Hepatocyte (in vitro differentiated cells): Measurements from ENCODE around the gene ATF7IP2.

Experiments used
- CTCF ChIP-seq: fragments of 200-600 bp; sonication (generic); IDR thresholded peaks from 2 replicates; pipeline ENCODE4 v1.5.1; 2016; ENCODE audit warnings: antibody characterized with exemption, mild to moderate bottlenecking; ENCODE audit not compliant: poor library complexity
- EZH2 ChIP-seq: fragments of 200-600 bp; sonication (generic); IDR thresholded peaks from 2 replicates; pipeline ENCODE4 v1.6.1; 2016; ENCODE audit warnings: antibody characterized with exemption, mild to moderate bottlenecking, borderline replicate concordance
- EZH2phosphoT487 ChIP-seq: fragments of 200-600 bp; sonication (generic); IDR thresholded peaks from one replicate; pipeline ENCODE4 v1.6.1; 2018; ENCODE audit warnings: antibody characterized with exemption, mild to moderate bottlenecking, low read depth, moderate library complexity; ENCODE audit not compliant: unreplicated experiment, severe bottlenecking

DNA sequence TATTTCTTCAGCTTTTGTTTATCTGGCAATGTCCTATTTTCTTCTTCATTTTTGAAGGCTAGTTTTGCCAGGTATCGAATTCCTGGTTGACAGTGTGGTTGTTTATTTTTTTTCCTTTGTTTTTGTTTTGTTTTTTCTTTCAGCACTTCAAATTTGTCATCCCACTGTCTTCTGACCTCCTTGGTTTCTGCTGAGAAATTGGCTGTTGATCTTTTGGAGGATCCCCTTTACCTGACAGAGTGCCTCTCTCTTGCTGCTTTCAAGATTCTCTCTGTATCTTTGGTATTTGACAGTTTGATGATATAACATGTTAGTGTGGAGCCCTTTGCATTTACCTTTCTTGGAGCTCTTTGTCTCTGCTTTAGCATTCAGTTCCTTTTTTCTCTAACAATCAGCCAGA lies 9.6 kb upstream of the ATF7IP2 start:
- TF ChIP-seq EZH2: no peak
- TF ChIP-seq CTCF: no peak
- no peak for TF ChIP-seq EZH2phosphoT487
